CD4-positive, alpha-beta T cell treated with Interleukin-2 at 100 ng/mL for 4 hours (primary cell): ENCODE results near the gene SLC4A9.
"Not testable (repeated sequence)": the region's sequence is repeated elsewhere in the genome, so short reads cannot be mapped to it uniquely, and the experiment has no call there.

Experiments used
- DNase-seq: peaks from one replicate; pipeline ENCODE4 v3.0.0-alpha.2; 2020; ENCODE audit warnings: low spot score

The SLC4A9 gene

DNA sequence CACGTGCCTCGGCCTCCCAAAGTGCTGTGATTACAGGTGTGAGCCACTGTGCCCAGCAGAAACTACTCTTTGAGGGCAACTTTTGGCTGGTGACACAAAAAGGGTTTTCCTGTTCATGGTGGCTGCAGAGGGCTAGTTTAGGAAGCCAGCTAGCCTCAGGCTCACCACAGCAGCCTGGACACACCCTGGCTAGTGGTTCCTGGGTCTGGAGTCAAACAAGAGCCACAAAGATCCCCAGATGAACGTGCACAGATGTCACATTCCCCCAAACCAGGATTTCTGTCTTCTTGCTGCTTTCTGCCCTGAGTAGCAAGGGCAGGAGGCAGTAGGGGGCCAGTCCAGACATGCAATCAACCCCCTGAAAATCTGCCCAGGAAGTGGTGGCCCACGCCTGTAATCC lies 20.4 kb upstream of the SLC4A9 start:
- DNase-seq = no peak

DNA sequence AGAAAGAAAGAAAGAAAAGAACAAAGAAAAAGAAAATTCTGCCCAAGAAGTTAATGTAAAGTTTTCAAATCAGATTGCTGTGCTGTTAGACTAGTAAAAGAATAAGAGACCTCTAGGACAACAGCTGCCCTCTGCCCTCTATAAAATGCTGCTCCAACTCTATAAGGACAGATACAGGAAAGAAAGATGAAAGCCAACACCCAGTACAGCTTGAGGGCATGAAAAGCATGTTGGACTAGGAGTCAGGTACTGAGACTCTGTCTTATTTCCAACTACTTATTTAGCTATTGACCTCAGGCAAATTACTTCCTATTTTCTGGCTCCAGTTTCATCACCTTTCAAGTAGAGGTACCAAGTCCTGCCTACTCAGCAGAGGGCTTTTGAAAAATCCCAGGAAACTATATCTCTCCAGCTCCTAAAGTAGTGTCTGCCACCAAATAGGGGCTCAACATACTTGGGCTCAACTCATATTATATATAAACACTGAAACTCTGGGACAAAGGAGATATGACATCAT lies 19.3 kb upstream of the SLC4A9 start:
- no peak for DNase-seq

DNA sequence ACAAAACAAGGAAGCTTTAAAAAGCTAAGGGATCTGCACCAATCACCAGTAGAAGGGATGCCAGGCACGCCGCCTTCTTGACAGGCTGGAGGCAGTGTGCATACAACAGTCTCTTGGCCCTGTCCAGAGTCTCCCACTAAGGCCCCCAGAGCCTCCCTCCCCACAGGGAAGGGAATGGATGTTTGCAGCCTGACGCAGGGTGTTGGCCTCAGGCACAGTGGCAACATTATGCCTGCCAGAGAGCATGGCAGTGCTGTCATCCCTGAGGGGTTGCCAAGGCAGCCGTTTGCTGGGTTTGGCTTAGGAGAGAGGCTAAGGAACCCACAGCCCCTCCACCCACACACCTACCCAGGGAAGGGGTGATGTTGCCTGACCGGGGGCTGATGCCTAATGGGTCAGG lies 18.4 kb upstream of the SLC4A9 start:
- no peak for DNase-seq

DNA sequence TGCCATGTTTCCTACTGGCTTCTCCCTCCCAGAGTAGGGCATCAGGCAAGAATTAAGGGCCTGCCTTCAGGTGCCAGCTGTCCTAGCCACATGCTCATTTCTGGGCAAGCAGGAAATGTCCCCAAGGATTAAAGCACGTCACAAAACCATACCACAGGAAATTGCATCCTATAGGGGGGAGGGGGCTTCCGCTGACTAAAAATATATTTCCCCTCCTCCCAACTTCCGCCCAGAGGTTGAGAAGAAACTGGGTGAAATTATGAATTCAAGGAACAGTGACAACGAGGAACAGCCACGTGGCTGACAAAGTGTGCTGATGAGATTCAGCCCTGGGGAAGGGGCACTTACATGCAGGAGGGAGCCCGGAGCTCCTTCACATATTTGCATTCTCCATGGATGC lies 17.7 kb upstream of the SLC4A9 start:
- peak; percentile 31 for DNase-seq

DNA sequence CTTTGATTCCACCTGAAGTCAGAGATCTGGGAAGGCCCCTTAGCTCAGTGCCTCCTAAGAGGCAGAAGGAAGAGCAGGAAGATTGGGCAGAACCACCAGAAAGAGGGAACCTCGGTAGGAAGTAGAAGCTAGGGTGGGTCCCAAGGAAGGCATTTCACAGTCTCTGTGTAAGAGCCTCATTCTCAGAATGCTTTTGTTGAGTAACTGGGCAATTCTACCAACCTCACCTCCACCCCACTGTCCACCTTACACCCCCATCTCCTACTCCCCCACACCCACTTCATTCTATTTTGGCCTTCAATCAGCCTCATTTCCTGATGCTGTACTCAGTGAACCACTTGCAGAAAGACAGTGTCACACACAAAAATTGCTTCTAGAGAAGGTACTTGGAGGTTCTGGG lies 17.1 kb upstream of the SLC4A9 start:
- DNase-seq = no peak

DNA sequence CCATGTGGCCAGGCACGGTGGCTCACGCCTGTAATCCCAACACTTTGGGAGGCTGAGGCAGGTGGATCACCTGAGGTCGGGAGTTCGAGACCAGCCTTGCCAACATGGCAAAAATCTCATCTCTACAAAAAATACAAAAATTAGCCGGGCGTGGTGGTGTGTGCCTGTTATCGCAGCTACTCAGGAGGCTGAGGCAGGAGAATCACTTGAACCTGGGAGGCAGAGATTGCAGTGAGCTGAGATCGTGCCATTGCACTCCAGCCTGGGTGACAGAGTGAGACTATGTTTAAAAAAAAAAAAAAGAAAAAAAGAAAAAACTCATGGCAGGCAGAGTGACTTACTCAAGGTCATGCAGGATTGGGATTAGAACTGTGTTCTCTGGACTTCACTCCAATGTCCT lies 16.1 kb upstream of the SLC4A9 start:
- DNase-seq = not testable (repeated sequence)

DNA sequence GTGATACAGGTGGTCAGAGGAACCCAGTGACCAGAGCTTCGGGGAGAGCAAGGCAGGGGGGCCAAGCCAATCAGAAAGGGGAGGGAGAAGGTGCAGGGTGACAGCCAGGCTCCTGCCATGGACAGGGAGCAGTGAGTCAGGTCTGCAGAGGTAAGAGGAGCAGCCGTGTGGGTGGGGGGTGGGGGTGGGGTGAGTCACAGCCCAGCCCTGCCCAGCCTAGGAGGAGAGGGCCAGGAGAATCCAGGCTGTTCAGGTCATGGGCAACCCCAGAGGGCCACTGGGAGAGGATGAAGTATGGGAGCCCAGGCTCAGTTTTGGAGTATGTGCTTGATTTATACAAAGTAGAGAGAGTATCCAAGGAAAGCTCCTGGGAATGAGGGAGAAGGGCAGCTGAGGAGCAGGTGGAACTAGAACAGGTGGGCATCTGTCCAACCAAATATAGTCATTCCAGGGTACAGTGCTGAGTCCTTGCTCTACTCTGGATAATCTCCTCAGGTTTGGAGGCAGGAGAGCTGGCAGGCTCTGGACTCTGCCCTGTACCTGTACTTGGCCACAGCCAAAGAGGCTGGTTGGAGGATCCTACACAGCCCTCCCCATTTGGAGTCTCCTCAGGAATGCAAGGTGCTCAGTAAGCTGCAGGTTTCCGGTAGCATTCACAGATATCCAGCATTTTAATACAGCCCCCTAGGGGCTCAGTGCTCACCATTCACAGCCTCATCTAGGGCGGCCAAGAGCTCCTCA lies 15.1 kb upstream of the SLC4A9 start:
- DNase-seq = no peak

DNA sequence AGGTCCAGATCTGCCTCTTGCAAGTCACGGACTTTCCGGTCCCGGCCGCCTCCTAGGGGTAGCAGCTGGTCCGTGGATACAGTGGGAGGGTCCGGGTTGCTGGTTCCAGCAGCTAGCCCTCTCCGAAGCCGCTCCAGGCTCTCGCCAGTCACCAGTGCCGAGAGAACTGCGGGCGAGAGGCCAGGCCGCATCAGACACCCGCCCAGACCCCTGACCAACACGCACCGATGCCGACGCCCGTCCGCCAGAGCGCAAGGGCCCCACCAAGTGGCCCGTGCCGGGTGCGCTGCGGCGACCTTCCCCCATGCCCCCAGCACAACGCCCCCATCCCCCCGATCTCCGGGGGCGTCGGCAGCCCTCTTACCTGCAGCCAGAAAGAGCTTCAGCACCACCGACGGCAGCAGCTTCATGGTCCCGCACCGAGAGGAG lies 14.1 kb upstream of the SLC4A9 start:
- DNase-seq = no peak

DNA sequence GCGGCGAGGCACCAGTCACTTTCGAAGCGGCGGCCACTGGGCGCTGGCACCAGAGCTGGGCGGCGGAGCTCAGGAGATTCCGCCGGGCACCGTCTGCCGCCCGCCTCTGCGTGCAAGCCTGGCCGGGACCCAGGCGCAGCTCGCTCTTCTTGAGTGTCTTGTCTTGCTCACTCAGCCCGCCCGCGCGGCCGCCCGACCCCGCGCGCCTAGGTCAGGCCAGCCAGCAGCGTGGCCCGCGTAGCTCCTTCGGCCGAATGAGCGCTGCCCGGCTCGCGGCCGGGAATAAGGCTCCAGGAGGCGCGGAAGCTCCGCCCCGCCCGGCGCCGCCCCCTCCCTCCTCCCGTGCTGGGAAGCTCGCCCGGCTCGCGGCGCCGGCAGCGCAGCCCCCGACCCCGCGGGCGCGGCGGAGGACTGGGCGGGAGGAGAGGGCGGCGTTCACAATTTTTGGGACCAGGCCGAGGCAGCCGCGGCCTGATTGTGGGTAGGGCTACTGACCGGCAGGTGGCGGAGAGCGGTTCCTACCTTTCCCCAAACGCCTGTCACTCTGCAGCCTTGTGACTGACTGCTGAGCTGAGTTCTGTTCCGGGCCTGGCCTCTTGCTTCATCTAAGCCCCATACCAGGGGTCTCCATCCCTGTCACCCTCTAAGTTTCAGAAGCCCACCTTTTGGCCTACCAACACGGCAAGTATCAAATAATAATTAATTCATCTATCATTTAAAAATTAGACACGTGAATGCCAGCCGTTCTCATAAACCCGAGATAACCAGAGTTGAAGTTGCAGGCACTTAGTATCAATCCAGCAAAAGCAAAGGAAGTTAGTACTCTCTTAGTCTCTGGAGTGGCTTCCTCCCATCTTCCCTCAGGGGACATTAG lies 13.4 kb upstream of the SLC4A9 start, which contains the start of gene HBEGF:
Gene HBEGF (minus strand): TSS at position 256 of the 874 bp plus-strand sequence. CDS start 275 bp downstream, outside the sequence.
- peak; percentile 42 for DNase-seq

DNA sequence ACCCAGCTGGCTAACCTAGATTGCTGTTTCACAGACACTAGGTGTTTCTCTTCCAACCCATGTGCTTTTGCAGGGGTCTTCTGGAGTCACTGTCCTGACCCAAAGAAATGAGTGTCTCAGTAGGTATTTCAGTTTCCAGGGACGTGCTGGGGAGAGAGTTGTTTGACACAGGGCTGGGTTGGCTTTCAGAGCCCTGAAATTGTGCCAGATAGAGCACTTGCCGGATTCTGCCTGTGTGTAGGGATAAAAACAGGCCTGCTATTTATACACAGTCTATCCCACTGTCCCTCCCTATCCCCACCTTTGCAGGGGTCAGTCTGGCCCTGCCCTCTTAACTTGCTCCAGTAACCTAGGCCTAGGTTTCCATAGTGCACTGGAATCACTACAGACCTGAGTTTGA lies 12.6 kb upstream of the SLC4A9 start:
- DNase-seq = no peak

DNA sequence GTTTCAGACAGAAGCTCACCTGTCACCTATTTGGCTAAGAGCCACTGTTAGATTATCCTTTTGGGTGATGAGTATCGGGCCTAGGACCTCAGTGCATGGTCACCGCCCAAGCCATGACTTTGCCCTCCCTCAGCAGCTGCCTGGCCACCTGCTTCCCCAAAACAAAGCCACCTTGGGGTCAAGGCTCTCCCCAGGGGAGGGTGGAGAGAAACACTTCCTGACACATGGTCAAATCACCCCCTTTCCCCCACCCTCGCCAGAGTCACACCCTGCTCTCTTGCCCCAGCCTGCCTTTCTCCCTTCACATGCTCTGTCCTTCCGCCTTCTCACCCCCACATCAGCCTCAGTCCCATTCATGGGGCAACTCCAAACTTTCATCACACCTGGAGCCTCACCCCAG lies 11.9 kb upstream of the SLC4A9 start:
- DNase-seq = no peak

DNA sequence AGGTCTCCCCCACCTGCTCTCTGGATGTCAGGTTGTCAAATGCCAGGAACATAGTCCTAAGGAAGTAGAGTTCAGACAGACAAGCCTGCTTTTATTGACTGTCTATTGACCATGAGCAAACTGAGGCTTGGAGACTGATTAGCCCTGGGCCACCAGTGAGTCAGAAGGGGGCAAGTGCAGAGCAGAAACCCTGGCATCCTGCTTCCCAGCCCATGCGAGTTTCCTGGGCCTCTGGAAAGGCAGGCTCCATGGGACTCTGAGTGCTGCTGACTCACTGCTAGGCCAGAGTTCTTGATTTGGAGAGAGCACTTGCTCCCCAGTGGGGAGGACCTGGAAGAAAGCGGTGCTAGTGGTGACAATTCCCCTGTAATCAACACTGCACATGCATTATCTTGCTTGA lies 10.8 kb upstream of the SLC4A9 start:
- no peak for DNase-seq

DNA sequence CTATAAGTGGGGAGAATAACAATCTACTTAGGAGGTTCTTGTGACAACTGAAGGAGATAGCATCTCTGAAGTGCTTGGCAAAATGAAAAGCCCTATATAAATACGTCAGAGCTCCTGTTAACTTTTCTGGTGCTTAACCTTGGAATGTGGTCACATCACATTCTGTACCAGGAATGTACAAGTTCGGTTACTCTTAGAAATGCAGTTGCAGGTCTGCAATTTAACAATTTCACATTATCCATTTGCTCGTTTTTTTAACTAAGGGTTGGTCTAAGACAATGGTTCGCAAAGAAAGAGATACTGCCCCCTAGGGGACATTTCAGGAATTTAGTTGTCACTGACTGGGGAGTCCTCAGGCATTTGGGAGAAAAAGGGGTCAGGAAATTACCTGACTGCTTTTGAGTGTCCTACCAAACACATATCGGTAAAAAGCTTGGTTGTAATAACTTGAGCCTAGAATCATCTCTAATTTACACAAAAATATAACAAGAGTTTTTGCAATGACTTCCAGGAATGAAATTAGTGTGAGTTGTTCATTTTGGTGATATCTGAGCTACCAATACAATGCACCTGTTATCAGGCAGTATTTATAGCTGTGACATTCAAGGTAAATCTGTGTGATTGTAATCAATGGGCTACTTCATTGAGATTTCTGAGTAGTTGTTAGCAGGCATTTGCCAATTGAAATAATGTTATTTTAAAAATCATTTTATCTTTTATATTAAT lies 8.2 kb upstream of the SLC4A9 start:
- DNase-seq = peak; percentile 90

DNA sequence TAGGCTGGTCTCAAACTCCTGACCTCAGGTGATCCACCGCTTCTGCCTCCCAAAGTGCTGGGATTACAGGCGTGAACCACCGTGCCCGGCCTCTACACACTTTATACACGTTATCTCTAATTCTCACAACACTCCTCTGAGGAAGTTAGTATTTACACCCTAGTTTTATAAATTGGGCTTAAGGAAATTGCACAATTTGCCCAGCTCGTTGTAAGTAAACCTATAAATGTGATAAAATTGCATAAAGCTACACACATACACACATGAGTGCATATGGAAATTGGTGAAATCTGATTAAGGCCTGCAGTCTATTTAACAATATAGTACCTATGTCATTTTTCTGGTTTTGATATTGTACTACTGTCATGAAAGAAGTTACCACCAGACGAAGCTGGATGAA lies 4.4 kb upstream of the SLC4A9 start:
- DNase-seq = no peak

DNA sequence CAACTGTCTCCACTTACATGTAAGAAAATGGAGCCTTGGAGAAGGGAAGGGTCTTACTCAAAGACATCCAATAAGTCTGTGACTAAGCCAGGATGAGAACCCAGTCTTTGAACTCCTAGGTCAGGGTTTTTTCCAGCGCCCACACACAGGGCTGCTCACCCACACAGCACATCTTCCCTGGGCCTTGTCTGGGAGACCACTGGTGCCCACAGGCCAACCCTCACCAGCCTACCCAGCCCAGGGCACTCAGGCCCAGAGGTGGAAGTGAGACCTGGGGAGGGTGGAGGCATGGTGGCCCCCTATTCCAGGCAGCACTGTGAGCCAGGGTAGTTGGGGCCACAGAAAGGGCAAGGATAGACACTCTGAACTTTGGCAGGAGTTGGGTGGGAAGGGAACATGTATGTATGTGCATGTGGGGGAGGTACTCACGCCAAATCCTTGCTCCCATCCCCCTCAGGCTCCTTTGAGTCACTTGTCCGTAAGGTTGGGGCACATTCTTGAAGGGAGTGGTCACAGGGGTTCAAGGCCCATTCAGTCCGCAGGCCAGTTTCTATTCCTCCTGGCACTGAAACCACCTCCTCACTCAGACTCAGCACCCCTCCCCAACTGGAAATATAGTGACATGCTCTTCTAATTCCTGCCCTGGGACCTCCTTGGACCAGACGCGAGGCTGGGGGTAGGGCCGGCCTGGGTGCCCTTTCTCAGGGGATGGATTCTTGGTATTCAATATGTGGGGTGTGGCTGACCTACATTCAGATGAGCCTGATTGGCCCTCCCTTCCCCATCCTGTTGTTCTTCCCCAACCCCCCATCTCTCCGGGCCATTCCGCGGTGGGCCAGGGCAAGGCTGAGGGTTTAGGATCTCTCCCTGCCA lies 2.9 kb upstream of the SLC4A9 start:
- DNase-seq = no peak

DNA sequence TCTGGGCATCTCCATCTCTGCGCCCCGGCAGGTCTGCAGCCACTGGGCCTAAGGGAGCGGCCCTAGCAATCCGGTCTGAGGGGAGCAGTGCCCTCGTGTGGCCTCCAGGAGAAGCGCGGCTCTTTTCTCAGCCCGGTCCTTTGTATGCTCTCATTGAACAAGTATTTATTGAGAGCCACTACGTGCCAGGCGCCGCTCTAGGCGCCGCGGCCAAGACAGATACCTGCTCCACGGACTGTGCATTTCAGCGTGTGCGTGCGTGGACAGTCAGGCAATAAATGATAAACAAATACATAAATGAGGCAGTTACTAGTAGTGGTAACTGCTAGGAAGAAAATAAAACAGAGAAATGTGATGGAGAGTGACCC lies 2.3 kb upstream of the SLC4A9 start:
- peak; percentile 84 for DNase-seq

DNA sequence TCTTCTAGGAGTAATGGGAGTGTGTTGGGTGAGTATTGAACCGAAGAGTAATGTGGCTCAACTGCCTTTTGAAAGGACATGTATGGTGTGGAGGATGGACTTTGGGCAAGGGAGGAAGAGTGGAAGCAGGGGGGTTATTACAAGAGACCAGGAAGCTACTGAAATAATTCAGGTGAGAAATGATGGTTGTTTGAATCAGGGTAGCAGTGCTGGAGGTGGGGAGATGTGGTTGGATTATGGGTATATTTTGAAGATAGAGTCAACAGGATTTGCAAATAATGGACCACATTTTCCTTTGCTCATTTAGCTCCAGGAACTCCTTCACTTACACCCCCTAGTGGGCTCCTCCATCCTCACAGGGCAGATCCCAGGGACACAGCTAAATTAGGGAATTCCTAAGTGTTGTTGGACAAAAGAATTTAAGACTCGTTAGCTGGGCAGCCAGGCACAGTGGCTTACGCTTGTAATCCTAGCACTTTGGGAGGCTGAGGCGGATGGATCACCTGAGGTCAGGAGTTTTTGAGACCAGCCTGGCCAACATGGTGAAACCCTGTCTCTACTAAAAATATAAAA lies 1.2 kb upstream of the SLC4A9 start:
- DNase-seq = no peak

DNA sequence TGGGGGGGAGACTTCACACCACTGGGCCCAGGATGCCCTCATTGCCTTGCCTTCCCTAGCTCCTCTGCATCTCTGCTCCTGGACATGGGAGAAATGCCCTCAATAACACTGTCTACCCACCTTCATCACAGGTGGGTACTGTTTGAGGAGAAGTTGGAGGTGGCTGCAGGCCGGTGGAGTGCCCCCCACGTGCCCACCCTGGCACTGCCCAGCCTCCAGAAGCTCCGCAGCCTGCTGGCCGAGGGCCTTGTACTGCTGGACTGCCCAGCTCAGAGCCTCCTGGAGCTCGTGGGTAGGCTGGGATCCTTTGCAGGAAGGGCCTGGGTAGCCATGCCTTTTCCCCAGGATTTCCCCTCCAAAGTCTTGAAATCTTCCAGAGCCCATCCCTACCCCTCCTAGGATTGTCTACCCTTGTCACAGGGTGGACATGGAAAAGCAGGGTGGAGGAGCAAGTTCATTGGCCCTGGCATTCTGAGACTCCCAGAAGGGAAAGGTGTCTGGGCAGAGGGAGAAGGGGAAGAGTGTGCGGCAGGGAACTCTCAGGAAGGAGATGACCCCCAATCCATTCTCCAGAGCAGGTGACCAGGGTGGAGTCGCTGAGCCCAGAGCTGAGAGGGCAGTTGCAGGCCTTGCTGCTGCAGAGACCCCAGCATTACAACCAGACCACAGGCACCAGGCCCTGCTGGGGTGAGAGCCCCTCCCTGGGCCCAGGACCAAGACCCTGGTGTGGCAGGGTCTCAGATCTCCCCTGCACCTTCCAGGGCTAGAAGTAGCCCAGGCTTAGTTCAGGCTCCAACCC lies 886 bp downstream of the SLC4A9 start:
- DNase-seq = no peak

DNA sequence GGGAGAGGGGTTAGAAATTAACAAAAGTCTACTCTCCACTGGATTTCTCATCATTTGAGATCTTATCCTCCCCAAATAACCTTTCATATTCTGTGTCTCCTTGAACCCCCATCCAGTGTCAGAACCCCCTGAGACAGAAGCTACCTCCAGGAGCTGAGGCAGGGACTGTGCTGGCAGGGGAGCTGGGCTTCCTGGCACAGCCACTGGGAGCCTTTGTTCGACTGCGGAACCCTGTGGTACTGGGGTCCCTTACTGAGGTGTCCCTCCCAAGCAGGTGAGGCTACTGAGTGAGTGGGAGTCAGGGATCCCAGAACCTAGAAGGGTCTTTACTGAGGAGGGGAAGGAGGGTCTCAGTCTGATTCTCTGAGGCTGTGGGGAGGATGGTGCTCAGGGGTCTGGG lies 1.9 kb downstream of the SLC4A9 start:
- no peak for DNase-seq

DNA sequence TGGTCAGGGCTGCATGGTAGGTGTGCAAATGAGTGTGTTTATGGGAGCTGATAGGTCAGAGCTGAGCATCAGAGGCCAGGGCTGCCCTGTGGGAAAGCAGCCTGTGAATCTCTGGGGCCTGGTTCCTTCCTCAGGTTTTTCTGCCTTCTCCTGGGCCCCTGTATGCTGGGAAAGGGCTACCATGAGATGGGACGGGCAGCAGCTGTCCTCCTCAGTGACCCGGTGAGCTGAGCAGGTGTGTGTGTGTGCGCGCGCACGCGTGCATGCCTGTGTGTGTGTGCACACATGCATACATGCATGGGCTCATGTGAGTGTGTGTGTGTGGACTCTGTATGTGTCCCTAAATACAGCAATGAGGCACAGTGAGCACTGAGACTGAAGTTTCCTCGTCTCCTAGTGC lies 2.3 kb downstream of the SLC4A9 start:
- no peak for DNase-seq
